MM.1S (cell line): ENCODE measurements around the gene CD244.

ENCODE experiments used
- CTCF ChIP-seq: fragments of 300-600 bp; sonication (generic); IDR thresholded peaks from 2 replicates; pipeline ENCODE4 v1.5.1; 2016; ENCODE audit warnings: antibody characterized with exemption, low read length, mixed read lengths
- EZH2 ChIP-seq: fragments of 300-600 bp; sonication (generic); optimal IDR thresholded peaks from 2 replicates; pipeline ENCODE3; 2017; ENCODE audit warnings: low read depth, mild to moderate bottlenecking, antibody characterized with exemption, low read length, mixed read lengths

- 0 out of 2 replicates have a peak, but pooled peaks have one; percentile 11 for TF ChIP-seq CTCF
- no peak for TF ChIP-seq EZH2
These were observed 61.9 kb downstream of the CD244 start for GRCh38 chr1:160800645-160801408.
